HG02943 (cell line): ENCODE measurements around the gene ZDBF2.
"Not testable (repeated sequence)": the region's sequence is repeated elsewhere in the genome, so short reads cannot be mapped to it uniquely, and the experiment has no call there.

Experiments used
- ATAC-seq: cut with Tn5 transposase; IDR thresholded peaks from one replicate; pipeline ENCODE4 v1.9.1; 2021; ENCODE audit warnings: mild to moderate bottlenecking, low read depth, moderate library complexity; ENCODE audit not compliant: unreplicated experiment

Gene ZDBF2

GRCh38 chr2:206274434-206275311, at the start of gene ZDBF2:
TSS of gene ZDBF2 (plus strand) at chr2:206274663. CDS start at chr2:206281850, 7,187 bp downstream.
- ATAC-seq: peak; percentile 72

- peak; percentile 88 for ATAC-seq
Measured at GRCh38 chr2:206225435-206226232, 48.8 kb upstream of the ZDBF2 start.

GRCh38 chr2:206228636-206229035, 45.8 kb upstream of the ZDBF2 start:
- not testable (repeated sequence) for ATAC-seq

- no peak for ATAC-seq
Measured at GRCh38 chr2:206229642-206230041, 44.8 kb upstream of the ZDBF2 start.

- ATAC-seq: no peak
Measured at GRCh38 chr2:206230060-206230762, 44.3 kb upstream of the ZDBF2 start.

- ATAC-seq: no peak
Measured at GRCh38 chr2:206231669-206232286, 42.7 kb upstream of the ZDBF2 start.

GRCh38 chr2:206232287-206233035, 42.0 kb upstream of the ZDBF2 start:
- ATAC-seq: no peak

GRCh38 chr2:206239157-206239556, 35.3 kb upstream of the ZDBF2 start:
- no peak for ATAC-seq

GRCh38 chr2:206240327-206240726, 34.1 kb upstream of the ZDBF2 start:
- ATAC-seq: no peak

- ATAC-seq: no peak
Measured at GRCh38 chr2:206241736-206242135, 32.7 kb upstream of the ZDBF2 start.

GRCh38 chr2:206245265-206245672, 29.2 kb upstream of the ZDBF2 start:
- ATAC-seq: peak; percentile 56

GRCh38 chr2:206250041-206250897, 24.2 kb upstream of the ZDBF2 start:
- ATAC-seq: no peak

GRCh38 chr2:206253125-206253776, 21.2 kb upstream of the ZDBF2 start:
- no peak for ATAC-seq

GRCh38 chr2:206253777-206254166, 20.7 kb upstream of the ZDBF2 start:
- no peak for ATAC-seq

GRCh38 chr2:206255003-206255402, 19.5 kb upstream of the ZDBF2 start:
- ATAC-seq: no peak

GRCh38 chr2:206256706-206257205, 17.7 kb upstream of the ZDBF2 start:
- ATAC-seq: no peak

- ATAC-seq: no peak
Measured at GRCh38 chr2:206257350-206257749, 17.1 kb upstream of the ZDBF2 start.

- no peak for ATAC-seq
Measured at GRCh38 chr2:206257861-206258260, 16.6 kb upstream of the ZDBF2 start.
